Psoas muscle (tissue), 8 donors: ENCODE measurements around the gene PKD1L1. TPM values are rescaled to one million over a fixed set of nuclear protein-coding genes. Genes with fewer than 3 reads are reported as not detected.

Experiments used
- ATAC-seq, 4 donors: fragments of 200-7000 bp; cut with Tn5 transposase; one replicate each; pipeline ENCODE4 v1.9.1; 2020; ENCODE audit warnings: moderate library complexity in 3 of 4, mild to moderate bottlenecking in 2 of 4
- DNase-seq, 2 donors: peaks; one replicate each; pipeline ENCODE4 v3.0.0-alpha.2; 2020
- H3K27ac ChIP-seq: fragments of 200-600 bp; one replicate; pipeline ENCODE4 v1.8.0; 2022
- H3K27me3 ChIP-seq, 3 donors: fragments of 200-600 bp in 1 of 3; one replicate each; pipeline versions ENCODE4 v1.6.1 to v1.8.0; 2013 to 2022; ENCODE audit warnings: low read length in 2 of 3, mild to moderate bottlenecking in 2 of 3, moderate library complexity in 1 of 3; ENCODE audit not compliant: insufficient read depth in 3 of 3
- H3K36me3 ChIP-seq, 2 donors: fragments of 200-600 bp in 1 of 2; one replicate each; pipeline versions ENCODE4 v1.6.1 to v1.8.0; 2013 to 2022; ENCODE audit warnings: low read depth in 1 of 2, mild to moderate bottlenecking in 1 of 2, moderate library complexity in 1 of 2; ENCODE audit not compliant: insufficient read depth in 1 of 2
- H3K4me1 ChIP-seq: fragments of 200-600 bp; one replicate; pipeline ENCODE4 v1.8.0; 2022
- H3K4me3 ChIP-seq: fragments of 200-600 bp; one replicate; pipeline ENCODE4 v1.8.0; 2022; ENCODE audit warnings: mild to moderate bottlenecking
- H3K9me3 ChIP-seq: fragments of 200-600 bp; one replicate; pipeline ENCODE4 v1.8.0; 2022
- WGBS, 3 donors: extraction: QIAGEN DNeasy Blood & Tissue Kit; methylation state at CpG; one replicate each; pipeline versions ENCODE4 v1.1.6 to v1.1.7; 2013; 5-methylcytosine and 5-hydroxymethylcytosine counted together
- intact Hi-C, 2 donors: fragments of 100-400 bp; cut with DNase I; formaldehyde crosslinking; loops; one replicate each; pipeline versions ENCODE4 v1.11.0 to v1.14.2; 2022
- polyA plus RNA-seq, 3 donors: library from polyadenylated mRNA; stranded (reverse); fragments of 200-250 nt; gene quantifications; one replicate each; pipeline ENCODE4 v1.2.3, GENCODE V29; 2013
- total RNA-seq, 4 donors: library from RNA; stranded (reverse); fragmentation: NEBNext Ultra II Directional in 2 of 4; extraction: Animal tissue kit (Norgen Biotek cat#: 25700) in 2 of 4; gene quantifications; one replicate each; pipeline versions ENCODE4 v1.2.1 to v1.2.4, GENCODE V29; 2021 to 2023
- TF ChIP-seq, protein P1 (sequence below): fragments of 200-600 bp; IDR thresholded peaks from one replicate; pipeline ENCODE4 v1.8.0; 2022; ENCODE audit warnings: antibody characterized with exemption
- donor health status: healthy with polysubstance abuse.
- donor health status: DM: no; HTN: no; CAD: no; lungs with moderate emphysema.
- donor health status: Bipolar disorder and iron deficiency.
- donor health status: healthy.
- donor health status: DM: yes; HTN: yes; CAD: no.
- donor health status: DM: no; HTN: no; CAD: no.
- donor health status: DM: no; HTN: no; CAD: no.
- donor health status: DM: yes; HTN: yes; CAD: no.

The PKD1L1 gene
- total and polyA plus RNA-seq, 7 donors: 0.56 to 1.4 (median 0.79) TPM

DNA sequence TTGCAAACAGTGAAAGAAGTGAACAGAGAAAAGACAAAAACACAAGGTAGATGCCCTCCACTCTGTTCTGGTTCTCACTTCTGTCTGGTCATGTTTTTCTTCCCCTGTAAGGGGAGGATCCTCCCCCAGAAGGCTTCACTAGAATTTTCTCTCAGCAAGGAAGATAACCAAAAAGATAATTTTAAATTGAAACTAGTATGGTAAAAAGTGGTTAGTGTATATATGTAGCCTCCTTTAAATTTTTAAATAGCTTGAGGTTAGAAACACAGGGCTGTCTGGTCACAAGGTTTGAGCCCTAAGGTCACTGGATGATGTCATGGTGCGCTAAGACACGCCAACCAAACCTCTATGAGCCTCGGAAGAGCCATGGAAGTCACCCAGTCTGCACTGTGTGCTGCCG, 5.6 kb upstream of the PKD1L1 start:
- Histone ChIP-seq H3K27me3 (no peaks in the 10 kb centered on the region), H3K9me3 (no peaks in the 10 kb centered on the region), H3K4me3 (no peak overlapping the region), H3K36me3 (peaks cover 2 to 45% of the 10 kb centered on the region in 2 donors), H3K4me1 (no peaks in the 10 kb centered on the region), H3K27ac (no peak overlapping the region)
- TF ChIP-seq, protein P1, sequence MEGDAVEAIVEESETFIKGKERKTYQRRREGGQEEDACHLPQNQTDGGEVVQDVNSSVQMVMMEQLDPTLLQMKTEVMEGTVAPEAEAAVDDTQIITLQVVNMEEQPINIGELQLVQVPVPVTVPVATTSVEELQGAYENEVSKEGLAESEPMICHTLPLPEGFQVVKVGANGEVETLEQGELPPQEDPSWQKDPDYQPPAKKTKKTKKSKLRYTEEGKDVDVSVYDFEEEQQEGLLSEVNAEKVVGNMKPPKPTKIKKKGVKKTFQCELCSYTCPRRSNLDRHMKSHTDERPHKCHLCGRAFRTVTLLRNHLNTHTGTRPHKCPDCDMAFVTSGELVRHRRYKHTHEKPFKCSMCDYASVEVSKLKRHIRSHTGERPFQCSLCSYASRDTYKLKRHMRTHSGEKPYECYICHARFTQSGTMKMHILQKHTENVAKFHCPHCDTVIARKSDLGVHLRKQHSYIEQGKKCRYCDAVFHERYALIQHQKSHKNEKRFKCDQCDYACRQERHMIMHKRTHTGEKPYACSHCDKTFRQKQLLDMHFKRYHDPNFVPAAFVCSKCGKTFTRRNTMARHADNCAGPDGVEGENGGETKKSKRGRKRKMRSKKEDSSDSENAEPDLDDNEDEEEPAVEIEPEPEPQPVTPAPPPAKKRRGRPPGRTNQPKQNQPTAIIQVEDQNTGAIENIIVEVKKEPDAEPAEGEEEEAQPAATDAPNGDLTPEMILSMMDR: no peak
- WGBS, 3 donors: 84 to 93% (median 87%) methylated on average over 4 of the region's 4 CpGs
- no peak for ATAC-seq
- intact Hi-C loops: no loop called here
- no peak for DNase-seq

DNA sequence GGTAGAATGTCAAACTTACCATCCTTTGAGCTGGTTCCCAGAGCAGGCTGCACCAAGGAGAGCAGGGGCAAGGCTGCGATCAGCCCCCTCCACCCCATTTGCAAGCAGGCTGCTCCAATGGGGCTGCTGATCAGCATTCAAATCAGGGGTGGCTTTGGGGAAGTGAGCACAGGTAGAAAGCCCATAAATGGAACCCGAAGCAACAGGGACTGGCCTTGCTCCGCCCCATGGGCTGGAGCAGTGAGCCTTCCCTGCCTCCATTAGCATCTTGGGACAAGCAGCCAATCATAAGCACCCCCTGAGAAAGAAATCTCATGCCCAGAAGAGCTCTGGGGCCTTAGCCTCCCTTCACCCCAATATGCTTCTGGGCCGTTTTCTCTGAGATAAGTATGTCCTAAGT, 4.0 kb upstream of the PKD1L1 start:
- no peak overlapping the region for H3K27ac ChIP-seq
- 85 to 98% (median 92%) methylated on average over 4 of the region's 4 CpGs for whole genome bisulfite sequencing, 3 donors

DNA sequence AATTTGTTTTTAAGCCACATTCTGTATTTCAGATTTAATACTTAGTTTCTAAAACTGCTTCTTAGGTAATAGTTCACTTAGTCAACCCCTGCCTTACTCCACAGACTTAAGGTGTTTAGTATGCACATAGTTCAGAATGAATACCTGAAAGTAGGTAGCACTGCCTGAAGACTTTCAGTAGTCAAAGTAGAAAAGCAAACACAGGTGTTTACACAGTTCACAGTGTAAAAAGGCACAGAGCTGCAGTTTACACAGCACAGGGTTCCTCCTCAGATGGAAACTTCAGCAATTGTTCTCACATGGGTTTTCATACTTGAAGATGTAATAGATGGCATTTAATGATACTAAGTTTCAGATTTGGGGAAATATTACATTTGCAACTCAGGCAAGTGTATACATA, 3.1 kb upstream of the PKD1L1 start:
- no peak for ATAC-seq
- TF ChIP-seq, protein P1: no peak

More for the DNA sequence above, 4.0 kb upstream of the PKD1L1 start:
- Histone ChIP-seq H3K4me3 (no peak overlapping the region), H3K9me3 (no peaks in the 10 kb centered on the region), H3K36me3 (peaks cover 2 to 32% of the 10 kb centered on the region in 2 donors), H3K27me3 (no peaks in the 10 kb centered on the region), H3K4me1 (no peaks in the 10 kb centered on the region)
- DNase-seq (no peak), ATAC-seq (no peak)
- intact Hi-C loops: no loop called here
- TF ChIP-seq, protein P1: no peak

DNA sequence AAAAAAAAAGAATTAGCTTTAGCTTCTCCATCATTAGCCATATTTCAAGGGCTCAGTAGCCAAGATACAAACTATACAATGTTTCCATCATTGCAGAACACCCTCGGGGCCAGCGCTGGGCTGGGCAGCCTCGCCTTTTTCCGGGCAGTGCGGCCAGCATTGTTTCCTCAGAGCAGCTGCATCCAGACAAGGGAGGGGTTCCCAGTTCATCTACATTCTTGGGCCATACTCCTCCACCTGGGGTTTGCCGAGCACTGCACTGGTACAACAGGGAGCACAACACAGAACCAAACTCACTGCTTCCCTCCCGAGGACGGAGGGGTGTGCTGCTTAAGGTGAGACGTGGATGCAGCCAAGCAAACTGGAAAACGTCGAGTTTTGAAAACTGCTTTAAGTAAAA, 2.4 kb upstream of the PKD1L1 start:
- ATAC-seq: peak; percentile 30 to 57 (median 37)
- Histone ChIP-seq H3K4me1 (no peaks in the 10 kb centered on the region), H3K9me3 (no peaks in the 10 kb centered on the region), H3K27ac (no peak overlapping the region), H3K4me3 (no peak overlapping the region), H3K27me3 (no peaks in the 10 kb centered on the region), H3K36me3 (peaks cover 0 to 17% of the 10 kb centered on the region in 2 donors)
- 28 to 43% (median 43%) methylated on average over 11 of the region's 11 CpGs for WGBS, 3 donors
- DNase-seq: no peak
- intact Hi-C loops: no loop called here
- TF ChIP-seq, protein P1: no peak

More for the DNA sequence above, 3.1 kb upstream of the PKD1L1 start:
- H3K4me1 ChIP-seq: no peaks in the 10 kb centered on the region
- no peak for DNase-seq
- intact Hi-C loops: no loop called here
- H3K27ac ChIP-seq: peak overlapping the region; percentile 17
- H3K27me3 ChIP-seq: no peaks in the 10 kb centered on the region
- no peaks in the 10 kb centered on the region for H3K9me3 ChIP-seq
- no peak overlapping the region for H3K4me3 ChIP-seq
- peaks cover under 1 to 24% of the 10 kb centered on the region in 2 donors for H3K36me3 ChIP-seq

DNA sequence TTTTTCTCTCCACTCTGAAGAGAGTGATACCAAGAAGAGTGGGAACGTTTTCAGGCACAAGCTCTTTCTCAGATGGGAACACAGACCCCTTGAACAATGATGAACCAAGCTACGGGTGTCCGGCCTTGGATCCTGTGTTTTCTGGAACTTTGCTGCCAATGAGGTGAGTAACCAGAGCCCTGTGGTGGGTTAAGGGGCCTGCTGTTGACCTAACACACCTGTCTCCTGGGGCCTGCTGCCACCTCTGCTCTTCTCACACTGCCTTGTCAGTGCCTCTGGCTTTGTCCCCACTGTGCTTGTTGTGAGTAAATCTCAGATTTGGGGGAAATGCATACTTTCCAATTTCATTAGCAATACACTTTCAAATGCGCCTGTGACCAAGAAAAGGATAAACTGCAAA, 1.4 kb upstream of the PKD1L1 start:
- no peaks in the 10 kb centered on the region for H3K4me1 ChIP-seq
- peak overlapping the region; percentile 10 for H3K27ac ChIP-seq
- DNase-seq (no peak), ATAC-seq (no peak)
- 72 to 80% (median 75%) methylated on average over 4 of the region's 4 CpGs for WGBS, 3 donors
- no peak overlapping the region for H3K4me3 ChIP-seq
- no peaks in the 10 kb centered on the region for H3K9me3 ChIP-seq
- intact Hi-C loops: loop anchor here in 1 of 2 donors (5.0 kb wide), 1 partner anchor 163 kb away; no protein-coding TSS in a partner anchor
- H3K27me3 ChIP-seq: no peaks in the 10 kb centered on the region
- TF ChIP-seq, protein P1: no peak
- peaks cover 0 to 8% of the 10 kb centered on the region in 2 donors for H3K36me3 ChIP-seq
